ENCODE measurements around the gene AMBP.

AMBP gene

DNA sequence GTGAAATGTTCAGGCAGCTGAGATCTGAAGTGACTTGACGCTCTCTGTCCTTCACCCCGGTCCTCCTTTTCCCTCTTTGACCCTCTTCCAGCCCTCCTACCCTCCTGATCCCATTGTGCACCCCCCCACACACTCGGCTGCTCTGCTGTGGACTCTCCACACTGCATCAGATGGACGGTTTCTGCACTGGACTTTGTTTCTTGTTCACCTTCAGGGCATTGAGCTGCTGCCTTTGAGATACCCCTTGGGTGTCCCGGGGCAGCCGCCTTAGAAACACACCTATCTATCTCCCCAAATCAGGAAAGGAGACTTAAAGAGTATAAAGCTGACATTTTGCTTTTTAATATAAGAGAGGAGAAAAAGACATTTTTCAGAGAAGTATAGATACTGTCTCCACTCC, 27.5 kb downstream of the AMBP start (continued):
- TF ChIP-seq ZNF501 (tag by site-specific recombination; IDR thresholded peaks at IDR 0.05) (no peak), ZNF148 (tag by site-specific recombination; IDR thresholded peaks at IDR 0.05; ENCODE audit: borderline replicate concordance) (no peak), REPIN1 (tag by site-specific recombination; IDR thresholded peaks at IDR 0.05; ENCODE audit: low read depth) (no peak), ZIC2 (tag by site-specific recombination; IDR thresholded peaks at IDR 0.05) (no peak), ZNF311 (tag by site-specific recombination; IDR thresholded peaks at IDR 0.05; ENCODE audit: borderline replicate concordance) (no peak), HOXA7 (CRISPR knock-in tag; IDR thresholded peaks at IDR 0.05; ENCODE audit: borderline replicate concordance) (no peak), ZNF121 (tag by site-specific recombination; IDR thresholded peaks at IDR 0.05) (no peak), ZFHX2 (tag by site-specific recombination; conservative IDR thresholded peaks at IDR 0.05) (no peak), ZNF335 (tag by site-specific recombination; conservative IDR thresholded peaks at IDR 0.05) (no peak), TSHZ1 (tag by site-specific recombination; IDR thresholded peaks at IDR 0.05; ENCODE audit: borderline replicate concordance) (no peak), ZBTB20 (tag by site-specific recombination; IDR thresholded peaks at IDR 0.05) (no peak), ZNF350 (tag by site-specific recombination; IDR thresholded peaks at IDR 0.05) (no peak)
- TF ChIP-seq, protein P1, sequence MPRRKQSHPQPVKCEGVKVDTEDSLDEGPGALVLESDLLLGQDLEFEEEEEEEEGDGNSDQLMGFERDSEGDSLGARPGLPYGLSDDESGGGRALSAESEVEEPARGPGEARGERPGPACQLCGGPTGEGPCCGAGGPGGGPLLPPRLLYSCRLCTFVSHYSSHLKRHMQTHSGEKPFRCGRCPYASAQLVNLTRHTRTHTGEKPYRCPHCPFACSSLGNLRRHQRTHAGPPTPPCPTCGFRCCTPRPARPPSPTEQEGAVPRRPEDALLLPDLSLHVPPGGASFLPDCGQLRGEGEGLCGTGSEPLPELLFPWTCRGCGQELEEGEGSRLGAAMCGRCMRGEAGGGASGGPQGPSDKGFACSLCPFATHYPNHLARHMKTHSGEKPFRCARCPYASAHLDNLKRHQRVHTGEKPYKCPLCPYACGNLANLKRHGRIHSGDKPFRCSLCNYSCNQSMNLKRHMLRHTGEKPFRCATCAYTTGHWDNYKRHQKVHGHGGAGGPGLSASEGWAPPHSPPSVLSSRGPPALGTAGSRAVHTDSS (tag by site-specific recombination; IDR thresholded peaks at IDR 0.05), result no peak

DNA sequence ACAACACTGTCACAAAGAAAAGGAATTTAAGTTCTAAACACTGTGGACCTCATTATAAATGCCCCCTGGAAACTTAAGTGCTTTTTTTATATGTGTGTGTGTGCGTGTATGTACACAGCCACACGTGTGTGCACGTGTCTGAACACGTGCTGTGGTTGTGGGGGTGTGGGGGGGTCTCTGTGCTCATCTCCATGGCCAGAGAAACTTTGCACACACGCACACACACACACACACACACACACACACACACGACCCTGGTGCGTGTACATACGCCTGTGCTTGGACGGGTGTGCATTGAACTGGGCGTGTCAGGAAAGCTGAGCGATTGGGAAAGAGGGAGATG, 27.9 kb downstream of the AMBP start:
- H3K4me1 ChIP-seq (ENCODE audit: control insufficient read depth, insufficient read depth, low read length), result no peaks in the 10 kb centered on the region
- H3K4me3 ChIP-seq (ENCODE audit: low read depth, low read length), result no peak overlapping the region
- peaks cover 0 to 47% of the 10 kb centered on the region in 2 experiments; a peak in 1 of 3 replicates for H3K36me3 ChIP-seq (ENCODE audit: control insufficient read depth in 2 of 2, insufficient read depth in 1 of 2, low read length in 2 of 2)
- CTCF ChIA-PET, result interaction anchor here (0.9 kb wide), 1 partner anchor 14 kb away, joined by 3 read pairs; no protein-coding TSS in a partner anchor
- TF ChIP-seq YY1 (tag by site-specific recombination; IDR thresholded peaks at IDR 0.05), result no peak
- no peak for TF ChIP-seq ZFP3 (tag by site-specific recombination; IDR thresholded peaks at IDR 0.05; ENCODE audit: low read depth)
- TF ChIP-seq ZNF521 (tag by site-specific recombination; IDR thresholded peaks at IDR 0.05), result no peak
- no peak for TF ChIP-seq ZNF792 (tag by site-specific recombination; IDR thresholded peaks at IDR 0.05)
- TF ChIP-seq GLIS1 (tag by site-specific recombination; IDR thresholded peaks at IDR 0.05), result no peak
- no peak for TF ChIP-seq ZNF692 (tag by site-specific recombination; IDR thresholded peaks at IDR 0.05)
- TF ChIP-seq ZNF10 (tag by site-specific recombination; IDR thresholded peaks at IDR 0.05), result no peak
- POLR2A ChIA-PET, result no interaction called here
- H3K27ac ChIP-seq (ENCODE audit: extremely low read depth, low read depth, low read length), result no peak overlapping the region
- H3K9me3 ChIP-seq (ENCODE audit: control insufficient read depth, insufficient read depth, low read depth, low read length), result no peaks in the 10 kb centered on the region
